B cell (primary cell): Measurements from ENCODE around the gene NTN1. TPM values are rescaled to one million over a fixed set of nuclear protein-coding genes. Genes with fewer than 3 reads are reported as not detected.

Experiments used
- ATAC-seq: fragments of 200-7000 bp; cut with Tn5 transposase; one replicate; pipeline ENCODE4 v1.10.0; 2021; ENCODE audit warnings: low read depth, mild to moderate bottlenecking, moderate number of reproducible peaks, moderate library complexity
- CTCF ChIA-PET: fragments of 350-600 bp; sonication (Branson Sonifier 250); formaldehyde crosslinking; loops from one replicate; lab custom pipeline; 2021; ENCODE audit warnings: antibody characterized with exemption, inconsistent platforms; lab: Charles Lee
- POLR2A ChIA-PET: fragments of 350-600 bp; sonication (Branson Sonifier 250); formaldehyde crosslinking; loops from one replicate; lab custom pipeline; 2021; ENCODE audit warnings: antibody characterized with exemption; lab: Charles Lee
- DNase-seq: peaks from one replicate; pipeline ENCODE4 v3.0.0; 2013
- H2AFZ ChIP-seq: 2 replicates; pipeline ENCODE4 v1.6.1; 2012; ENCODE audit warnings: mild to moderate bottlenecking, low read depth, low read length; ENCODE audit not compliant: insufficient read depth, poor library complexity, severe bottlenecking
- H3K27ac ChIP-seq, 2 donors: 1 replicate in 1 of 2; 2 replicates in 1 of 2; pipeline ENCODE4 v1.5.1; 2012 to 2013; ENCODE audit warnings: low read length in 2 of 2, mild to moderate bottlenecking in 2 of 2, moderate library complexity in 1 of 2
- H3K27me3 ChIP-seq, 4 experiments: fragments of 200-600 bp in 1 of 4; sonication (generic) in 1 of 4; replicated peaks in 1 of 4; 1 replicate in 2 of 4; 2 replicates in 2 of 4; pipeline versions ENCODE4 v1.6.1 to v1.7.0; 2013 to 2016; ENCODE audit warnings: low read length in 3 of 4, mild to moderate bottlenecking in 2 of 4, mixed read lengths in 1 of 4, moderate library complexity in 1 of 4; ENCODE audit not compliant: insufficient read depth in 4 of 4, control insufficient read depth in 3 of 4; ENCODE audit errors: control extremely low read depth in 1 of 4
- H3K36me3 ChIP-seq, 2 experiments: replicated peaks in 1 of 2; 1 replicate in 1 of 2; 2 replicates in 1 of 2; pipeline versions ENCODE4 v1.6.1 to v1.7.1; 2013; ENCODE audit warnings: low read length in 1 of 2; ENCODE audit not compliant: insufficient read depth in 2 of 2, control insufficient read depth in 1 of 2; ENCODE audit errors: control extremely low read depth in 1 of 2, extremely low read depth in 1 of 2
- H3K4me1 ChIP-seq, 2 donors: fragments of 200-600 bp in 1 of 2; sonication (generic) in 1 of 2; 1 replicate in 1 of 2; 2 replicates in 1 of 2; pipeline versions ENCODE4 v1.5.1 to v1.6.1; 2013 to 2017; ENCODE audit warnings: low read length in 2 of 2; ENCODE audit not compliant: control insufficient read depth in 2 of 2, insufficient read depth in 2 of 2
- H3K4me2 ChIP-seq: replicated peaks from 2 replicates; pipeline ENCODE3; 2012; ENCODE audit warnings: mild to moderate bottlenecking, low read depth, low read length; ENCODE audit not compliant: poor library complexity, severe bottlenecking
- H3K4me3 ChIP-seq, 5 experiments: fragments of 200-600 bp in 1 of 5; sonication (generic) in 1 of 5; 1 replicate in 3 of 5; 2 replicates in 2 of 5; pipeline versions ENCODE4 v1.5.1 to v1.7.0; 2011 to 2016; ENCODE audit warnings: low read length in 4 of 5, mild to moderate bottlenecking in 4 of 5, low read depth in 2 of 5, control low read depth in 1 of 5, moderate library complexity in 1 of 5; ENCODE audit not compliant: insufficient read depth in 1 of 5; ENCODE audit errors: control extremely low read depth in 1 of 5, extremely low read depth in 1 of 5
- H3K79me2 ChIP-seq: fragments of 200-600 bp; sonication (generic); one replicate; pipeline ENCODE4 v1.6.0; 2016; ENCODE audit warnings: low read length; ENCODE audit not compliant: control insufficient read depth, insufficient read depth
- H3K9ac ChIP-seq: fragments of 200-600 bp; sonication (generic); 2 replicates; pipeline ENCODE4 v1.6.1; 2017; ENCODE audit warnings: mild to moderate bottlenecking, low read length, moderate library complexity
- H3K9me3 ChIP-seq, 3 donors: one replicate each; pipeline versions ENCODE4 v1.6.1 to v1.7.1; 2013; ENCODE audit warnings: low read length in 2 of 3; ENCODE audit not compliant: control insufficient read depth in 2 of 3, insufficient read depth in 1 of 3; ENCODE audit errors: control extremely low read depth in 1 of 3
- H4K20me1 ChIP-seq: 2 replicates; pipeline ENCODE4 v1.6.0; 2012; ENCODE audit warnings: mild to moderate bottlenecking, low read length; ENCODE audit not compliant: insufficient read depth, control insufficient read depth, poor library complexity, severe bottlenecking
- H3K27ac Mint-ChIP-seq: one replicate; pipeline ENCODE4 v1.8.0; 2021; ENCODE audit warnings: mixed read lengths
- H3K27me3 Mint-ChIP-seq: one replicate; pipeline ENCODE4 v1.8.0; 2021; ENCODE audit warnings: mixed read lengths
- H3K4me1 Mint-ChIP-seq: one replicate; pipeline ENCODE4 v1.8.0; 2021; ENCODE audit warnings: mixed read lengths
- H3K4me3 Mint-ChIP-seq: one replicate; pipeline ENCODE4 v1.8.0; 2021; ENCODE audit warnings: mixed read lengths
- H3K9me3 Mint-ChIP-seq: one replicate; pipeline ENCODE4 v1.8.0; 2022; ENCODE audit warnings: mixed read lengths; ENCODE audit not compliant: insufficient read depth
- CTCF ChIP-seq: fragments of 200-600 bp; IDR thresholded peaks from one replicate; pipeline ENCODE4 v1.8.0; 2022; ENCODE audit warnings: antibody characterized with exemption, mild to moderate bottlenecking
- EZH2 ChIP-seq: IDR thresholded peaks from 2 replicates; pipeline ENCODE4 v1.6.1; 2012; ENCODE audit warnings: borderline replicate concordance, low read depth, mild to moderate bottlenecking, moderate library complexity, low read length; ENCODE audit not compliant: insufficient read depth, poor library complexity, severe bottlenecking
- WGBS: methylation state at CpG from one replicate; pipeline ENCODE4 v1.1.5; 2013; ENCODE audit warnings: missing lambda C conversion rate; ENCODE audit not compliant: insufficient coverage; 5-methylcytosine and 5-hydroxymethylcytosine counted together
- intact Hi-C: fragments of 100-400 bp; cut with micrococcal nuclease; formaldehyde crosslinking; loops from one replicate; pipeline ENCODE4 v1.10.0; 2022
- polyA plus RNA-seq: library from polyadenylated mRNA; depleted of rRNA; stranded (reverse); fragments of >200 nt; gene quantifications from 2 replicates; pipeline ENCODE4 v1.2.3, GENCODE V29; 2012
- total RNA-seq, 2 donors: library from RNA; stranded (reverse); fragments of 120-200 nt in 1 of 2; gene quantifications; 1 replicate in 1 of 2; 2 replicates in 1 of 2; pipeline versions ENCODE4 v1.2.3 to v1.2.4, GENCODE V29; 2013 to 2022

Gene NTN1
- total and polyA plus RNA-seq, 2 donors (not counting 1 experiment from before 2014, with no cell fraction given), result 0.10 to 0.25 TPM

GRCh38 chr17:9185142-9185541, 163.8 kb downstream of the NTN1 start:
- ChIA-PET POLR2A (no interaction called here), CTCF (no interaction called here)
- Histone ChIP-seq H3K4me2 (no peak overlapping the region), H3K79me2 (no peaks in the 10 kb centered on the region), H3K4me1 (no peaks in the 10 kb centered on the region), H3K27ac (no peak overlapping the region), H4K20me1 (no peaks in the 10 kb centered on the region), H2AFZ (no peak overlapping the region), H3K27me3 (peaks cover 0 to 10% (median 0%) of the 10 kb centered on the region in 4 experiments), H3K9ac (no peak overlapping the region), H3K36me3 (no peaks in the 10 kb centered on the region), H3K4me3 (no peak overlapping the region), H3K9me3 (peaks cover 0 to 10% (median 0%) of the 10 kb centered on the region in 3 donors)
- H3K4me1 Mint-ChIP-seq, result no peaks in the 10 kb centered on the region
- no peak for ATAC-seq
- H3K9me3 Mint-ChIP-seq, result no peaks in the 10 kb centered on the region
- peaks cover 18% of the 10 kb centered on the region for H3K27me3 Mint-ChIP-seq
- TF ChIP-seq CTCF, result no peak
- no peak for TF ChIP-seq EZH2
- intact Hi-C loops, result no loop called here
- no peak for DNase-seq
- WGBS, result 74% methylated on average over 8 of the region's 9 CpGs
- no peak overlapping the region for H3K27ac Mint-ChIP-seq
- H3K4me3 Mint-ChIP-seq, result no peak overlapping the region

DNA sequence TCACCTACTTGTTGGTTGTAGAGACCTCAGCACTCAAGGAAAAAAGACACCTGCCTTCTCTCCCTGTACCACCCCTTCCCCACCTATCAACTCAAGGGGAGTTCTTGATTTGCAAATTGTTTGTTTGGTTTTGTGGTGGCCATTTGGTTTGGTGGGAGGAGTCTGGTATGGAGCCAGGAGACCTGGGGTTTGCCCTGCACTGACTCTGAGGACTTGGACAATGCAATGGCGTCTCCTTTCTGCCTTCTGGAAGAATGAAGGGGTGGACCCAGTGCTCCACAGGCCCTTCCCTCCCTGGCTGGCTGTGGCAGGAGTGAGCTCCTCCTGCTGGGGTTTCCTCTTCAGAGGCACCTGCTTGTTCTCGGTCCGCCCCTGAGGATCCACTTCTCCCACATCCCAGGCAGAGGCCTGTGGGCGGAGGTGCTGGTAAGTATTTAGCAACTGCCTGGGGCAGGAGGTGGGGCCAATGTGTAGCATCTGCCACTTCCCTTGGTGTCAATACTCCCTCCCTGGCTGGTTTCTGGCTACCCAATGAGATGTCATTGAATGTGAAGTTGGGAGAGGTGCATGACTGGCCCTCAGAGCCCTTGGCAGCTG, 164.5 kb downstream of the NTN1 start:
- 100% methylated on average over 1 of the region's 4 CpGs for WGBS
- intact Hi-C loops, result no loop called here
- H3K4me3 Mint-ChIP-seq, result no peak overlapping the region

More for the DNA sequence above, 164.5 kb downstream of the NTN1 start:
- Mint-ChIP-seq H3K4me1 (no peaks in the 10 kb centered on the region), H3K27ac (no peak overlapping the region), H3K27me3 (peaks cover 18% of the 10 kb centered on the region), H3K9me3 (no peaks in the 10 kb centered on the region)
- no peak for ATAC-seq
- Histone ChIP-seq H3K4me3 (no peak overlapping the region), H2AFZ (no peak overlapping the region), H3K4me2 (no peak overlapping the region), H3K27ac (no peak overlapping the region), H3K36me3 (no peaks in the 10 kb centered on the region), H4K20me1 (no peaks in the 10 kb centered on the region), H3K9ac (no peak overlapping the region), H3K27me3 (peaks cover 0 to 10% (median 0%) of the 10 kb centered on the region in 4 experiments), H3K4me1 (no peaks in the 10 kb centered on the region), H3K9me3 (peaks cover 0 to 10% (median 0%) of the 10 kb centered on the region in 3 donors), H3K79me2 (no peaks in the 10 kb centered on the region)
- ChIA-PET POLR2A (no interaction called here), CTCF (no interaction called here)
- TF ChIP-seq CTCF, result no peak
- no peak for TF ChIP-seq EZH2
- no peak for DNase-seq
